AML-193 (cell line): ENCODE data around the gene CBARP.

Experiments used
- DNase-seq, 2 experiments: peaks; one replicate each; lab custom pipeline; 2025; lab: John Stamatoyannopoulos, UW

The CBARP gene

GRCh38 chr19:1239796-1240737 is 2.3 kb upstream of the CBARP start:
- DNase-seq, result peak; percentile 60

DNA sequence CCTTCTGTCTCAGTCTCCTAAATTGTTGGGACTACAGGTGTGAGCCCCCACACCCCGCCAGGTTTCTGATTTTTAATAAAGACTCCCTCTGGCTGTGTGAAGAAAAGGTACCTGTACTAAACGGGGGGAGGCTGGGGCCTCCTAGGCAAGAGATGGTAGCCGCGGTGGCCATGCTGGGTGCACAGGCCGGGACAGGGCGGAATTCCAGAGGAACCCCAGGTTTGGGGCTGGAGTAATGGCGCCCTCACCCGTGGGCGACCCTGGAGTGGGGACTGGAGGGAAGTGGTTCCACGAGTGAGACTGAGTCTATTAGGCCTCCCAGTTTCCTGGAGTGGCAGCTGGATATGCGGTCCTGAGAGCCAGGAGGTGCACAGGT is 1.6 kb upstream of the CBARP start:
- DNase-seq, result no peak

- no peak for DNase-seq
Observed at GRCh38 chr19:1238369-1239303, 831 bp upstream of the CBARP start.

GRCh38 chr19:1237027-1237659 is 662 bp downstream of the CBARP start:
- DNase-seq, result no peak

- no peak for DNase-seq
Observed at GRCh38 chr19:1236576-1236975, 1.2 kb downstream of the CBARP start.

GRCh38 chr19:1235625-1236538 is 1.9 kb downstream of the CBARP start:
- no peak for DNase-seq

DNA sequence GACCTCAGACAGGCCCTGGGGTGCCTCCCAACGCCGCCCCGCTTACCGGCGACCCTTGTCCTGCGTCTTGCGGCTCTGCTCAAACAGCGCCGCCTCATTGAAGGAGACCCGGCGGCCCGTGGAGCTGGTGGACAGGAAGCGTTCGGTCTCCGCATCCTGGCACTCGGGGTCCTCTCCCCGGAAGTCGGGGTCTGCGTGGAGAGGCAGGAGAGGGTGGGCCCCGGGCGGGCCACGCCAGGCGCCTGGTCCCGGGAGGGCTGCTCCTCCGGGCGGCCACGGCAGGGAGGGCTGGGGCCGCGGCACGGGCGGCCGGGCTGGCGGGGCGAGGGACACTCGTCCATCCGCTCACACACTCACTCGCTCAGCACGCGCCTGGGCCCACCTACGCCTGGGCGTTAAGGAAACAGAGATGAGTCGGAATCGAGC is 2.8 kb downstream of the CBARP start:
- no peak for DNase-seq

- no peak for DNase-seq
Observed at GRCh38 chr19:1234051-1234954, 3.5 kb downstream of the CBARP start.

- DNase-seq, result no peak
Observed at GRCh38 chr19:1233115-1233667, 4.6 kb downstream of the CBARP start.

DNA sequence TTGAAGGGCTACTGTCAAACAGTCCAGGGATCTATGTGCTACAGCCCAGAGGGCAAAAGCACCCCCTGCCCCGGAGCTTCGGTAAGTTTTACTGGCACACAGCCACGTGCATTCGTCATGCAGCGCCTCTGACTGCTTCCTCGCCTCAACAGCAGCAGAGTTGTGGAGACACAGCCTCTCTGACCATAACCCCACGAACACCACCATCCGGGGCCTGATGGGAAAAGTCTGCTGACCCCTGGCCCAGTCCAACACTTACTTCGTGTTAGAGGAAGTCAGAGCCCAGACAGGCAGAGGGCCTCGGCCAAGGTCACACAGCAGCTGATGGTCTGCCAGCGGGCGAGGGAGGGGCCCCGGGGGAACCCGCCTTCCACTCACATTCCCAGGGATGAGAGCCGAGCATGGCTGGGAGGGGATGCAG is 5.1 kb downstream of the CBARP start:
- no peak for DNase-seq

GRCh38 chr19:1231729-1232637 is 5.8 kb downstream of the CBARP start:
- no peak for DNase-seq

DNA sequence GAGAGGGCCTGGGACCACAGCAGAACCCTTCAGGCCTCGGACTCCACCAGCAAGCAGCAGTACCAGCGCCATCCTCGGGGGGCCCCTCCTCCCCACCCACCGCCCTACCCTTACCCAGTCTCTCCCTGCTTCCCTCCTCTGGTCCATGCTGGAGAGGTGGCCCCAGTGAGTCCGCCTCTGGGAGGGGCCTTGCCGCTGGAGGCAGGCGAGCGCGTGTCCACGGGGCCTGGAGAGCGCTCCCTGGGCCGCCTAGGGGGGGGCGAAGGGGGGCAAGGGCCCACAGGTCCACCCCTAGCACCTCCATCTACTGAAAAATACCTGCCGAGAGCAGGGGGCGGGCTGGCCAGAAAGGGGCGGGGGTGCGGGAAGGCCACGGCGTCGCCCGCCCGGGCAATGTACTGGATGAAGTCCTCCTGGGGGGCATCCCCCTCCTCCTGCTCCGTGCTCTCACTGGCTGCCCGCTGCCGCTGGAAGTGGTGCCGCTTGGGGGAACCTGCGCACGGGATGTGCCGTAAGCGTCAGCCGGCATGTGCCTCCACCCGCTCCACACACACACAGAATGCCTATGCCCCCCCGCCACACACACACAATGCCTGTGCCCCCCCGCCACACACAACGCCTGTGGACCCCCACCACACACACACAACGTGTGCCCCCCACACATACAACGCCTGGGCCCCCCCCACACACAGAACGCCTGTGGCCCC is 6.9 kb downstream of the CBARP start:
- no peak for DNase-seq

- DNase-seq, result no peak
Observed at GRCh38 chr19:1229924-1230782, 7.7 kb downstream of the CBARP start.

GRCh38 chr19:1229056-1229923 is 8.5 kb downstream of the CBARP start:
- no peak for DNase-seq

- DNase-seq, result no peak
Observed at GRCh38 chr19:1228161-1228957, 9.4 kb downstream of the CBARP start.
